HG03025 (cell line): ENCODE data around the gene LACRT.
"Not testable (repeated sequence)": the region's sequence is repeated elsewhere in the genome, so short reads cannot be mapped to it uniquely, and the experiment has no call there.

Source experiments
- ATAC-seq: cut with Tn5 transposase; IDR thresholded peaks from one replicate; pipeline ENCODE4 v1.9.1; 2021; ENCODE audit warnings: mild to moderate bottlenecking, moderate library complexity; ENCODE audit not compliant: unreplicated experiment, low FRiP score

The LACRT gene

GRCh38 chr12:54641089-54641488 lies 6.4 kb upstream of the LACRT start:
- no peak for ATAC-seq

GRCh38 chr12:54639112-54639511 lies 4.4 kb upstream of the LACRT start:
- not testable (repeated sequence) for ATAC-seq

DNA sequence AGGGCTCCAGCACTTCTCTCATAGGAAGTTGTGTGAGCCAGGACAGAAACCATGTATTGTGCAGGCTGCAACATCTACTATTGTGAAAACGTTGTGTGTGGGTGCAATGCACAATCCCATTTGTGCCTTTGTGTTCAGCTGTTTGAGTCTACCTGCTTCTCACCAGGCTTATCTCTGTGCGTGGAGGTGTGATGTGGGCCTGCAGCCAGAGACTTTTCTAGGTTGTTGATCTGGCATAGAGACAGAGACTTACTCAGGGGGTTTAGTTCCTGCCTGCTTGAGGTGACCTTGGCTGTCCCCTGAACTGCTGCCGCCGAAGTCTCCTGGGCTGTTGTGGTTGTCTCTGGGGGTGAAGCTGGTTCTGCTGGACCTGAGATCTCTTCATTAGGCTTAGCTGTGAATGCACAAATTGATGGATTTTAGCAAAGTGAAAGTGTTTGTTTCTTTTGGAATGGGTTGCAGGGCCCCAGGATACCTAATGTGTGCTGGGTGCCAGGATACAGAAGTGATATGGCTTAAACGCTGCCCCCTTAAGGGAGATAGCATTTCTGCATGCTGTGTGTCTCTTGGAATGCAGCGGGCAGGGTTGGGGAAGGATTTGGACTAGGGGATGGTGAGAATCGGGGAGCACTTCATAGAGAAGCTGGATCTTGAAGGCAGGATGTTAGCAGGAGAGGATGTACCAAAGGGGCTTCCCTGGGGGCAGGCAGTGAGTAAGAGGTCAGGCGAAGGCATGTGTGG lies 2.5 kb downstream of the LACRT start:
- ATAC-seq: no peak

DNA sequence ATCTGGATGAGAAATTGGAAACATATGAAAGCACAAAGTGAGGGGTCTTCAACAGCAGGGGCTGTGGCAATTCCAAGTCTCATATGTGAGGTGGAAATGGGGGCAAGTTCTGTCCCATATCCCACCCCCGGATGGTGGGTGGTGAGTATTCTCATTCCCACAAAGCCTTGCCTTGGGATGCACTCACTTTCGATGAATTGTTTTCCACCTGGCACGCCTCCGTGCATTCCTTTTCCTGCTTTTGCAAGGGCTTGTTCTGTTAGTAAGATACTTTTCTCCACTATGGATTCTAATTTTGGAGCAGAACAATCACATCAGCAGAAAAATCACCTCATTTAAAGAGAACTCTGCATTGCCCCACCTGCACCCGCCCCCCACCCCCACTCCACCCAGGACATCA lies 3.1 kb downstream of the LACRT start:
- no peak for ATAC-seq

DNA sequence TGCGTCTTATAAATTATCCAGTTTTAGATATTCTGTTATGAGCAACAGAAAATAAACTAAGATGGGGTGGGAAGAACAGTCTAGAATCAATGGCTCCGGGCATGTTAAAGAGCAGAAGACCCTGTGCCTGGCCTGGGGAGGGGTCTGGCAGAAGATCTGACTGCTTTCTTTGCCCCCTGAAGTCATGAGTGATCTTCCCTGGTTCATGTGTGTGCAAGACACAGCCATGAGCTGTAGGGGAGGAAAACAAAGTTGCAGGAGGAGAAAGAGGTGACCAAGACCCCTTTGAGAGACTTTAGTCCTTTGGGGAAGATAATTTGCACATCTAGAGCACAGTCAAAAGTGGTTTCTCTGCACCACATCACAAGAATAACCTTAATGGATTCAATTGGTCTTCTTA lies 4.8 kb downstream of the LACRT start:
- ATAC-seq: no peak

DNA sequence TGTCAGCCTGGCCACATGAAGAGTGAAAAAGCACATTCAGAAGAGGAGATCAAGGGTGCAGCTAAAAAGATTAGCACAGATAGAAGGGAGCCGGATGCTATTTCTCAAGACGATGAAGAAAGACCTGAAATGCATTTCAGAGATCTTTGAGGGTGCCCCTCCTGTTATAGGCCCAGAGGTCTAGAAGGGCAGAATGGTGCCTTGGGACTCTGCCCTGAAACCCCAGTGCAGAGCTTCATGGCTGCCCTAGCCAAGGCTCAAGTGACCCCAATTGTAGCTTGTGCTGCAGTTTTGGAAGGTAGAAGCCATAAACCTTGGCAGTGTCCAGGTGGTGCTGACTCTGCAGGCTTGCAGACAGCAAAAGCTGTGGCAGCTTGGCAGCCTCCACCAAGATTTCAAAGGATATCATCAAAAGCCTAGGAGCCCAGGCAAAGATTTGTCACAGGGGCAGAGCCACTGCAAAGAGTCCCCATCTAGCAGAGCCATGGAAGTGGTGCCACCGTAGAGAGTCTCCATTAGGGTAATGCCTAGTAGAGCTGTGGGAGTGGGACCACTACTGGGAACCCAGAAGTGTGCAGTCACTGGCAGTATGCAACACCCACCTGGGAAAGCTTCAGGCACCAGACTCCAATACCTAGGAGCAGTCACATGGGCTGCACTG lies 6.4 kb downstream of the LACRT start:
- no peak for ATAC-seq

- no peak for ATAC-seq
Observed at GRCh38 chr12:54627304-54627703, 7.4 kb downstream of the LACRT start.

- ATAC-seq: no peak
Observed at GRCh38 chr12:54625598-54625997, 9.1 kb downstream of the LACRT start.

GRCh38 chr12:54624315-54625279 lies 10.1 kb downstream of the LACRT start:
- no peak for ATAC-seq

- ATAC-seq: no peak
Observed at GRCh38 chr12:54622463-54623183, 12.1 kb downstream of the LACRT start.

DNA sequence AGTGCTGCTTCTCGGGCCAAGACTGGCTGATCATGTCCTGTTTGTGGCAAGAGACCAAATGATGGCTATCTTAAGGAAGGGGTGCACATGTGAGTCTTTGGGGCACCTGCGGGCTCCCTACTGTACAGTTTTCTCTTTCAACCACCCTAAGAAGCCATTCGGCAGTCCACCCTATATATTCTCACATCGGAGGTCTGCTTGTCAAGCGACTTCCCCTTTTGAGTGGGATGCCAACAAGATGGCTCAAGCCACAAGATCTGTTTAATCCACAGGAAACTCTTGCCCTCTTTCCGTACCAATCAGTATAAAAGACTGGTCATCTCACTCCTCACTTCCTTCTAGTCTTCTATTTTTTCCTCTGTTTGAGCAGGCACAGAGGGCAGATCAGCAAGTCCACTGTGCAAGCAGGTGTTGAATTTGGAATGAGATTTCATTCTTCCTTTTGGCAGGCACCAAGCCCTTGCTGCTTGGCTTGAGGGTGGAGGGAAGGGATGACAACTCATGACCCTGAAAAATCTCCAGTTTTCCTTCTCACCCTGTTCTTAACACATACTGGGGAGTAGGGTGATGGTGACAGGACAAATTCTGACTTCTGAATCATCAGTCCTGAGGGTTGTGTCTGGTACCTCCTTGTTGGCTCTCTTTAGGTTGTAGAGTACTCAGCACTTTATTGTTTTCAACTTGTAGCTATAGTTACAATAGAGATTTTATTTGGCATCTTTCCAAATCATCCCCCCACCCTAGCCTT lies 17.6 kb downstream of the LACRT start:
- no peak for ATAC-seq

DNA sequence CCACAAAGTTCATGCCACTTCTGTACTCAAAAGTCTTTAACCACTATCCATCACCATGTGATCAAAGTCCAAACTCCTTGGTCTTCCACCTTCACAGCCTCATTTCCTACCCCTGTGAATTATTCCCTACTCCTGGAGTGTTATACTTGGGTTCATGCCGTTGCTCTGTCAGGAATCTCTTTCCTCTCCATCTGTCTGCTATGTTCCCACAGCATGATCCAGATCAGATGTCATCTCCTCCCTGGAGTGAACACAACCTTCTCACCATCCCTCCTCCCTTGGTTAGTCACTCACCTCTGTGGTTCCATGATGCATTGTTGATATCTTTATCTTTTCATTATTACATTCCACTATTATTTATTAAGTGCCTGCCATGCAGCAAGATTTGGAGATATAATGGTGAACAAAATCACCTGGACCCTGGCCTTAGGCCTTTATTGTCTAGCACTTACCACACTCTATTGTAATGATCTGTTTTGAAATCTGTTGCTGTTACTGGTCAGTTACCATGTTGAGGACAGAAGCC lies 22.4 kb downstream of the LACRT start:
- ATAC-seq: no peak

- no peak for ATAC-seq
Observed at GRCh38 chr12:54611715-54612149, 23.0 kb downstream of the LACRT start.

GRCh38 chr12:54608769-54609168 lies 25.9 kb downstream of the LACRT start:
- ATAC-seq: no peak

DNA sequence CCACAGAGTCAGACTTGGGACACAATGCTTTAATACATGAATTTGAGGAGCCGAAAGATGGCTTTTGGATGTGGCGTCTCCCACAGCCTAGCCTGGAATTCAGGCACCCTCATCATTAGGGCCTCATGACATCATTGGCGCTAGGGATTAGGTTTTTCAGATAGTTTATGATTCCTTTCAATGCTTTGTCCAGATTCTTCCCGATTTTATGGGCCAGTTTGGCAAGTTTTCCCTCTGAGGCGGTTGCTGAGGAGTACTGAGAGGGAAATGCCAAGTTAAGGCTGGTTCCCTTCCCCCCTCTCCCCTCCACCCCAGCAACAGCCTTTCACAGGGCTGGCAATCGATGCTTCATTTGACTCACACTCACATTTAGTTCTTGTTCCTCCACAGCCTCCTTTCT lies 26.5 kb downstream of the LACRT start:
- no peak for ATAC-seq

GRCh38 chr12:54606556-54606955 lies 28.1 kb downstream of the LACRT start:
- no peak for ATAC-seq

DNA sequence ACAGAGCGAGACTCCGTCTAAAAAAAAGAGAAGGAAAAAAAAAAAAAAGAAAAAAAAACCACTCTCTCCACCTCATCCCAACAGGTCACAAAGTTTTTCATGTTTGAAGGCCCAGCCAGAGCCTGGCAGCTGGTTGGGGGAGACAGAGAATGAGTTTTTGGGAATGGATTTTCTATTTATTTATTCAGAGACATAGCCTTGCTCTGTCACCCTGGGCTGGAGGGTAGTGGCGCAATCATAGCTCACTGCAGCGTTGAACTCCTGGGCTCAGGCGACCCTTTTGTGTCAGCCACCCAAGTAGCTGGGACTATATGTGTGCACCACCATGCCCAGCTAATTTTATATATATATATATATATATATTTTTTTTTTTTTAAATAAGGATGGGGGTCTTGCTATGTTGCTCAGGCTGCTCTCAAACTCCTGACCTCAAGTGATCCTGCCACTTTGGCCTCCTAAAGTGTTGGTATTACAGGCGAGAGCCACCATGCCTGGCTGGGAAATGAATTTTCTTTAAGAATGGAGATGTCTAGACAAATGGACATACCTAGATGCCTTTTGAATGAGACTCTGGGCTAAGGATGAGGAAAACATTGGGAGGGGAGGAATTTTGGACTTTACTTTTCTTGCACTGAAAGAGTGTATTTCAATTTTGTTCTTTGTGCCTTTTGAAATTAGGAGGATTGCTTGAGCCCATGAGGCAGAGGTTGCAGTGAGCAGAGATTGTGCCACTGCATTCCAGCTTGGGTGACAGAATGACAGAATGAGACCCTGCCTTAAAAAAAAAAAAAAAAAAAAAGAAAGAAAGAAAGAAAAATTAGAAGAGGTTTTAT lies 29.3 kb downstream of the LACRT start:
- no peak for ATAC-seq

DNA sequence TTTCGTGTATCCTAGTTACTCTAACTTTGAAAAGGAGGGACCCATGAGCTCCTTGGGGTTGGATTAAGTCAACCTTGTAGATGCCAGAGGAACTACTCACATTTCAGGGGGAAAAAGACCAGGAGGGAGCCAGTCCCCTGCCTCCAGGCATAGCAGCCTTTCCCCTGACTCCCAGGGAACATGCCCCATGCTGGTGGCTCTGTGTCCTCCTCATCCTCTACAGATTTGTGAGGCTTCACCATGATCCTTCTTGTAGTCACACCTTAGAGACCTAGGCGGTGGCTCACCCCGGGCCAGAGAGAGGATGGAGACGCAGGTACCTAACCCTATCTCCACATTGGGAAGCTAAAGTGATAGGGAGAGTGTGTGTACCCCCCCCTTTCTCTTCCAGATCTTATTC lies 30.3 kb downstream of the LACRT start:
- no peak for ATAC-seq

- no peak for ATAC-seq
Observed at GRCh38 chr12:54603872-54604271, 30.8 kb downstream of the LACRT start.
